SIG-M5 (cell line): Measurements from ENCODE around the gene TACC2.

ENCODE experiments used
- DNase-seq: peaks from one replicate; lab custom pipeline; 2025; lab: John Stamatoyannopoulos, UW

Gene TACC2

DNA sequence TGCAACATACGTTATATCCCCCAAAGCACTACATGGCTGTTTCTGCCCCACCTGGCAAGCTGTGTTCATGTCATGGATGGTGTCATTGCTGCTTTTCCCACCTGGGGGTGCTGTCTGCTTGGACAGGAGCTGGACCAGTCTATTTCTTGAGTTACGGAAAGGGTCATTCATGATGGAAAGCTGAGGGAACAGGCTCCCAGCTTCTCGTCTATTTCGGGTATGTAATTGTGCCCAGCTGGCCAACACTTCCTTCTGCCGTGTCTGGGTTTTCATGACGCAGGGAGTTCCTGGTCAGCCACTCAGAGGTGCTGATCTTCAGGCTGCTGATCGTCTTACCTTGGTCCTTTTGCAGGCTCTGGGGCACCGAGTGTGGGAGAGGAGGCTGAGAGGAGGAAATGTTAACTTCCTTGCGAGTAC, 290.8 kb downstream of the TACC2 start:
- no peak for DNase-seq

- no peak for DNase-seq
Measured at GRCh38 chr10:122280156-122280555, 291.2 kb downstream of the TACC2 start.

DNA sequence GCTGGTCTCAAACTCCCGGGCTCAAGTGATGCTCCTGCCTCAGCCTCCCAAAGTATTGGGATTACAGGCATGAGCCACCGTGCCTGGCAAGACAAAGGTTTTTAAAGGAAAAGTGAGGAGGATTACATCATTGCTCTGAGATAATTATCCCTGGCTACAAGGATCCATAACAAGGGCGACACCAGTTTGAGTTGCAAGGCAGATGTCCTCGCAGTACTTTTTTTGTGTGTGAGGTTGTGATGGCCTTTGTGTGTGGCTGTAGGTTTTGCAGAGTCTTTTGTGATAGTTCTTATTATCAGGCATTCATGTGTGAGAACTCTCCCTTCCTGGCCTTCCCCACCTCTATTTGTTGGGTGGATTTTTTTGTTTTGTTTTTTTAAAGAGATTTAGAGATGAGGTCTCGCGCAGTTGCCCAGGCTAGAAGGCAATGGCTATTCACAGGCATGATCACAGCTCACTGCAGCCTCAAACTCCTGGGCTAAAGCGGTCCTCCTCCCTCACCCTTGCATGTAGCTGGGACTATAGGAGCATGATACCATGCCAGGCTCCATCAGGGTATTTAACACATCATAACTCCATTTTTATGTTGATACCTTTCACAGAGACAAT, 292.2 kb downstream of the TACC2 start:
- no peak for DNase-seq

- no peak for DNase-seq
Measured at GRCh38 chr10:122281751-122282150, 292.8 kb downstream of the TACC2 start.

DNA sequence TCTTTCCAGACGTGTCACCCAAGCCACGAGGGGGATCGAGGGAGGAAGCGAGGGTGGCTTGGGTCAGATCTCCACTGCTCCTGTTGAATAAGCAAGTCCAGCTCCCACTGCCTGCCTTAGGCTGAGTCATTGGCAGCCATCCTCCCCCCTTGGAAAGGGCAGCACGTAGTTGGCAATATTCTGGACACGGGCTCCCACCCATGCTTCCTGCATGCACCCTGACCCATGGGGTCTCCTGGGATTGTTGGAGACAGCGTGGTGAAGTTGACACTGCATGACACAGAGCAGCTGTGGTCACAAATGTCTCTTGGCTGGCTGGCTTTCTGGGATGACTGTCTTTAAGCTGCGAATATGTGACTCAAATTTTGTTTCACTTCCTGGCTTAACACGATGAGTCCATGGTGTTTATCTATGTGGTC, 293.3 kb downstream of the TACC2 start:
- DNase-seq = no peak

- DNase-seq = no peak
Measured at GRCh38 chr10:122282909-122283308, 293.9 kb downstream of the TACC2 start.

GRCh38 chr10:122285506-122286444, 296.8 kb downstream of the TACC2 start:
- DNase-seq = no peak

DNA sequence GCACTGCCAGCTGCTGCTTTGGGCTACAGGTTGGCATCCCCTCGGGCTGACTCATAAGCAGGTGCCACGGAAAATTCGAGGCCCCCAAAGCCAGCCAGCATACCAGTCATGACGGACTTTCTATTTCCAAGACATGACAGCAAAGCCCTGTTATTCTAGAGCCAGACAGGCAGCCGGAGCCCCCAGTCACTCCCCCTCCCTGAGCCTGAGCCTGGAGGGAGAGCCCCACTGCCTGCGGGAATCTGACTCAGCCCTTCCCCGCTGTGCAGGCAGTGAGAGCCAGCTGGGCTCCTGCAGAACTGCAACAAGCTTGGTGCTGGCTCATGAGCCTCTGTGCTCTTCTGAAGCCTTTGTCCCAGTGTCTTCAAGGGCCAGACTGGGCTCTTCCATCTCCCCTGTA, 297.9 kb downstream of the TACC2 start:
- no peak for DNase-seq

- no peak for DNase-seq
Measured at GRCh38 chr10:122287570-122287969, 298.6 kb downstream of the TACC2 start.

- no peak for DNase-seq
Measured at GRCh38 chr10:122288262-122288661, 299.3 kb downstream of the TACC2 start.

DNA sequence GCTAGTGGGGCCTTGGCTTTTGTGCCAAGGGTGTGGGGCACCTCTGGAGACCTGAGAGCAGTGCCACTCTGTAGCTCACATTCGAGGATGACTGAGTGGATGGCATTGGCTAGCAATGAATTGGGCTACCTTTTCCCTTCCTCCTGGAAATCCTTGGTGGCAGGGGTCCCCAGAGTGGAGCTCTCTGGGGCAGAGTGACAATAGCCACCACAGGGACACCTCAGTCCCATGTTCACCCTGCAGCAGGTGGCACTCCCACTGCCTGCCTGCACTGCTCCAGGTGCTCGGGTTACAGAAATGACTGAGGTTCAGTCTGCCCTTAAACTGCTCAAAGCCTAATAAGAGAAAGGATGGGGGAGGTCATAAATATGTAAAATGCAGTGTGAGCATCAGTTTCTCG, 300.0 kb downstream of the TACC2 start:
- DNase-seq = no peak

GRCh38 chr10:122290334-122290733, 301.4 kb downstream of the TACC2 start:
- DNase-seq = no peak

- no peak for DNase-seq
Measured at GRCh38 chr10:122290833-122291532, 302.0 kb downstream of the TACC2 start.

DNA sequence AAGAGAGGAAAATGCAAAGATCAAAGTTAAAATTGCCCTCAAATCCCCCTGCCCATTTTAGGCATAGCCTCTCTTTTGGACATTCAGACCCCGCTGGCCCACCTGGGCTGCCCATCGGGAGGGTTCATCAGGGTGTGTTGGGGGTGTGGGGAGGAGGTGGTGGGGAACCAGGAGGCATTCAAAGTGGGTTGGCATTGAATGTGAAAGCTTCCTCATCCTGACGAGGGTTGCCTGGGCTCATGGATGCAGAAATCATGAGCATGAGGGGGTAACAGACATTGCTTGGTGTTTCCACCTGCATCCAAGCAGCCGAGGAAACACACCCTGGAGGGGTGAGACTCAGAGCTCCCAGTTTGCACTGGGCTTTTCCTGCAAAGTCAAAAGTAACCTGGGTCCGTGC, 302.8 kb downstream of the TACC2 start:
- DNase-seq = no peak

DNA sequence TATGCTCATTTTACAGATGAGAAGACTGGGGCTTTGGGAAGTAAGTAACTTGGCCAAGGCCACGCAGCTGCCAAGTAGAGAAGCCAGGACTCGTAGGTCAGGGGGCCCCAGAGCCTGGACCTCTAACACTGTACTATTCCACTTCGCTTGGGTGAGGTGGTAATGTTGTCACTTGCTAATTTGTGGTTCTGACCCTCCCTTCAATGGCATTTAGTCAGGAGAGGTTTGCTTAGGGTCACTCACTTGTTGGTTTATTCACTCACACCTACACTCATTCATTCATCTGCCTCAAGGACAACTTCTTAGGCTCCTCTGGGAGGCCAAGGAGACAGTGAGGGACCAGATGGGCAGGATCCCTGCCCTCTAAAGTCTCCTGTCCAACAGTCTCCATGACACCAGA, 303.4 kb downstream of the TACC2 start:
- no peak for DNase-seq

DNA sequence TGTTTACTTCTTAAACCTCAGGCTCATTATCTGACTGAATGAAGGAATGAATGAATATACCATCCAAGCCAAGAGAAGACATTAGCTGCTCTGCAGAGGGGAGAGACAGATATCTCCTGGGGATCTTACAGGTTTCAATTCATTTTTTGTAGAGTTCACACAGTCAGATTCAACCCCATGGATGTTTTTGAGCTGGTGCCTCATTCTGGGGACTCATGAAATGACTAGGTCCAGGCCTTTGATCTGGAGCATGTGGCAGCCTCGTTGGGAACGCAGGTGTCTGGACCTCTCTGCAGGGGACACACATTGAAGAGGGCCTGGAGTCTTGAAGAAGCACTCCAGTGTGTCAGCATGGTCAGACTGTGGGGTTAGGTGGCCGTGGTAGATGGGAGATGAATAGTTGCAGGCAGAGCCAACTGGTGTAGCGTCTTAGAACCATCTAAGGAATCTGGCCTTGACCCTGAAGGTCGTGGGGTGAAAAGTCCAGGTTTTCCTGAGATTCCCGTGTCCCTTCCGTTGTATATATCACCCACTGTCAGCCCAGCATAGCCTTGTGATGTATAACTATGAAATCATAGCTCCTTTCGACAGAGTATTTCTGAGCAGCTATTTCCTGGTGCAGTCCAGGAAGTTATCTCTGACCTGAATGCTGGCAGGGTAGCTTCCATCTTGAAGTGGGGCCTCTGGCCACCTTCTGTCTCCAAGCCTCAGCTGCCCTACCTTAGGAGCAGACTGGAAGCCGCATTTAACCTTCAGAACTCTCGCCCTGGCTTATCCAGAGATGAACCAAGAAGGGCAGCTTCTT, 304.4 kb downstream of the TACC2 start:
- no peak for DNase-seq

DNA sequence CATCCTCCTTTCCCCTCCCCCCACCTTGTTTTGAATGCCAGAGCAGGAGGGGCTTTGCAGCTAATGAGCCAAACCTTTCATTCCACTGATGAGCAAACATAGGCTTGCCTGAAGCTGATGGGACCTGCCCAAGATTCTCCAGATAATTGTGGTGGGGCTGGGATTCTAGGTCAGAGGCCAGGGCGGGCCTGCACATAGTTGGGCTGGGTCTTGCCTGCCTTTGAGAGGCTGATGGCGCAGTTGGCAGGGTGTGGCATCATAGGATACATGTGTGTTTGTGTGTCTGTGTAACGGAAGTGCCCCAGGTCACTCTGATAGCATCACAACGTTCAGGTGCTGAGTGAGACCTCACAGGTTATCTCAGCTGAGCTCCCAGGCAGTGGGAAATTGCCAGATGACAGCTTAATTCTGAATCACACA, 305.0 kb downstream of the TACC2 start:
- no peak for DNase-seq

- no peak for DNase-seq
Measured at GRCh38 chr10:122294511-122295450, 305.8 kb downstream of the TACC2 start.

GRCh38 chr10:122295451-122295809, 306.5 kb downstream of the TACC2 start:
- DNase-seq = no peak

GRCh38 chr10:122296363-122297120, 307.6 kb downstream of the TACC2 start:
- no peak for DNase-seq
